ENCODE measurements around the gene NEDD1.

DNA sequence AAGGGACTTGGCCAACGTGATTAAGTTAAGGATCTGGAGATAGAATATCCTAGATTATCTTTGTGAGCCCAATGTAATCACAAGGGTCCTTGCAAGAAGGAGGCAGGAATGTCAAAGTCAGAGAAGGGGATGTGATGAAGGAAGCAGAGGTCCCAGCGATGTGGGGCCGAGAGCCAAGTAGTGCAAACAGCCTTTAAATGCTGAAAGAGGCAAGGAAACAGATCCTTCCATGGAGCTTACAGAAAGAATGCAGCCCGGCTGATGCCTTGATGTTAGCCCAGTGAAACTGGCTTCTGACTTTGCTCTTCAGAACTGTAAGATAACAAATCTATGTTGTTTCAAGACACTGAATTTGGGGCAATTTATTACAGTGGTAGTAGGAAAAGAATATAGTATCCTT is 74.9 kb downstream of the NEDD1 start:
- TF ChIP-seq, protein P1, sequence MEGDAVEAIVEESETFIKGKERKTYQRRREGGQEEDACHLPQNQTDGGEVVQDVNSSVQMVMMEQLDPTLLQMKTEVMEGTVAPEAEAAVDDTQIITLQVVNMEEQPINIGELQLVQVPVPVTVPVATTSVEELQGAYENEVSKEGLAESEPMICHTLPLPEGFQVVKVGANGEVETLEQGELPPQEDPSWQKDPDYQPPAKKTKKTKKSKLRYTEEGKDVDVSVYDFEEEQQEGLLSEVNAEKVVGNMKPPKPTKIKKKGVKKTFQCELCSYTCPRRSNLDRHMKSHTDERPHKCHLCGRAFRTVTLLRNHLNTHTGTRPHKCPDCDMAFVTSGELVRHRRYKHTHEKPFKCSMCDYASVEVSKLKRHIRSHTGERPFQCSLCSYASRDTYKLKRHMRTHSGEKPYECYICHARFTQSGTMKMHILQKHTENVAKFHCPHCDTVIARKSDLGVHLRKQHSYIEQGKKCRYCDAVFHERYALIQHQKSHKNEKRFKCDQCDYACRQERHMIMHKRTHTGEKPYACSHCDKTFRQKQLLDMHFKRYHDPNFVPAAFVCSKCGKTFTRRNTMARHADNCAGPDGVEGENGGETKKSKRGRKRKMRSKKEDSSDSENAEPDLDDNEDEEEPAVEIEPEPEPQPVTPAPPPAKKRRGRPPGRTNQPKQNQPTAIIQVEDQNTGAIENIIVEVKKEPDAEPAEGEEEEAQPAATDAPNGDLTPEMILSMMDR (conservative IDR thresholded peaks at IDR 0.05 in 1 of 2, IDR thresholded peaks at IDR 0.05 in 1 of 2; ENCODE audit: low read depth in 1 of 2, low read length in 2 of 2): no peak
- no peak for TF ChIP-seq EZH2 (IDR thresholded peaks at IDR 0.05; ENCODE audit: low read length, missing control alignments)
